ENCODE measurements around the gene NLGN4Y.

- TF ChIP-seq CTCF (IDR thresholded peaks at IDR 0.05 in 2 of 3, conservative IDR thresholded peaks at IDR 0.05 in 1 of 3; ENCODE audit: control insufficient read depth in 2 of 3, extremely low read depth in 1 of 3, insufficient read depth in 1 of 3, low read depth in 3 of 3, low read length in 3 of 3) (no peak), USF2 (IDR thresholded peaks at IDR 0.05; ENCODE audit: borderline replicate concordance, low read depth, low read length) (no peak), CREB1 (IDR thresholded peaks at IDR 0.05; ENCODE audit: low read depth) (no peak), CEBPB (IDR thresholded peaks at IDR 0.05; ENCODE audit: borderline replicate concordance in 1 of 2, low read depth in 2 of 2, low read length in 2 of 2) (no peak), POLR2AphosphoS2 (IDR thresholded peaks at IDR 0.05; ENCODE audit: low read depth, low read length) (no peak), HDAC2 (IDR thresholded peaks at IDR 0.05) (no peak)
These were observed at the start of gene NLGN4Y for GRCh38 chrY:14524272-14525231.

All from GM12878 (cell line).